Esophagus squamous epithelium (tissue), 5 donors: Measurements from ENCODE around the gene CPLX1. TPM values are rescaled to one million over a fixed set of nuclear protein-coding genes. Genes with fewer than 3 reads are reported as not detected.

ENCODE experiments used
- DNase-seq: peaks from one replicate; lab custom pipeline; 2025; lab: John Stamatoyannopoulos, UW
- H3K27ac ChIP-seq, 4 donors: fragments of 200-600 bp; sonication (generic); one replicate each; pipeline ENCODE4 v1.5.1; 2016 to 2019; ENCODE audit warnings: mild to moderate bottlenecking in 1 of 4
- H3K27me3 ChIP-seq, 4 donors: fragments of 200-600 bp; sonication (generic); 1 replicate in 3 of 4; 2 replicates in 1 of 4; pipeline versions ENCODE4 v1.5.1 to v1.6.0; 2017 to 2021; ENCODE audit warnings: antibody characterized with exemption in 1 of 4
- H3K36me3 ChIP-seq, 3 donors: fragments of 200-600 bp; sonication (generic); one replicate each; pipeline ENCODE4 v1.5.1; 2016 to 2019
- H3K4me1 ChIP-seq, 3 donors: fragments of 200-600 bp; sonication (generic); one replicate each; pipeline ENCODE4 v1.5.1; 2017 to 2019
- H3K4me3 ChIP-seq, 4 donors: fragments of 200-600 bp; sonication (generic); 1 replicate in 3 of 4; 2 replicates in 1 of 4; pipeline ENCODE4 v1.5.1; 2016 to 2019; ENCODE audit warnings: mild to moderate bottlenecking in 2 of 4, moderate library complexity in 1 of 4
- H3K9me3 ChIP-seq, 3 donors: fragments of 200-600 bp; sonication (generic); one replicate each; pipeline ENCODE4 v1.5.1; 2016 to 2019
- POLR2A ChIP-seq, 4 donors: fragments of 450-650 bp; IDR thresholded peaks; one replicate each; pipeline ENCODE4 v1.6.1; 2017; ENCODE audit warnings: antibody characterized with exemption in 4 of 4, mild to moderate bottlenecking in 4 of 4, moderate library complexity in 3 of 4
- WGBS, 2 donors: methylation state at CpG; one replicate each; pipeline ENCODE4 v1.1.5; 2018; 5-methylcytosine and 5-hydroxymethylcytosine counted together
- intact Hi-C: fragments of 100-400 bp; cut with DNase I; formaldehyde crosslinking; loops from one replicate; pipeline ENCODE4 v1.15.0; 2022
- total RNA-seq, 4 donors: library from RNA; depleted of rRNA; stranded (reverse); fragments of >200 nt; gene quantifications; one replicate each; pipeline ENCODE4 v1.1.0, GENCODE V29; 2016
- TF ChIP-seq, protein P1 (sequence below), 6 experiments: fragments of 450-650 bp in 4 of 6; fragments of 200-600 bp in 2 of 6; sonication (generic) in 2 of 6; IDR thresholded peaks; one replicate each; pipeline ENCODE4 v1.5.1; 2016 to 2019; ENCODE audit warnings: antibody characterized with exemption in 6 of 6, mild to moderate bottlenecking in 4 of 6, moderate library complexity in 4 of 6
- donor health status: DM: yes; HTN: yes; CAD: no.

The CPLX1 gene
- total RNA-seq, 4 donors from 2014 or later: 0.44 to 0.57 TPM; not detected in 2

GRCh38 chr4:791898-792625 lies 33.9 kb downstream of the CPLX1 start:
- WGBS, 2 donors: 4 to 50% methylated on average over 5 to 7 of the region's 50 CpGs
- peak overlapping the region in 3 of 4 donors; percentile 12 to 60 (median 39) for H3K4me3 ChIP-seq
- no peak for TF ChIP-seq POLR2A (IDR thresholded peaks at IDR 0.05)
- TF ChIP-seq, protein P1, sequence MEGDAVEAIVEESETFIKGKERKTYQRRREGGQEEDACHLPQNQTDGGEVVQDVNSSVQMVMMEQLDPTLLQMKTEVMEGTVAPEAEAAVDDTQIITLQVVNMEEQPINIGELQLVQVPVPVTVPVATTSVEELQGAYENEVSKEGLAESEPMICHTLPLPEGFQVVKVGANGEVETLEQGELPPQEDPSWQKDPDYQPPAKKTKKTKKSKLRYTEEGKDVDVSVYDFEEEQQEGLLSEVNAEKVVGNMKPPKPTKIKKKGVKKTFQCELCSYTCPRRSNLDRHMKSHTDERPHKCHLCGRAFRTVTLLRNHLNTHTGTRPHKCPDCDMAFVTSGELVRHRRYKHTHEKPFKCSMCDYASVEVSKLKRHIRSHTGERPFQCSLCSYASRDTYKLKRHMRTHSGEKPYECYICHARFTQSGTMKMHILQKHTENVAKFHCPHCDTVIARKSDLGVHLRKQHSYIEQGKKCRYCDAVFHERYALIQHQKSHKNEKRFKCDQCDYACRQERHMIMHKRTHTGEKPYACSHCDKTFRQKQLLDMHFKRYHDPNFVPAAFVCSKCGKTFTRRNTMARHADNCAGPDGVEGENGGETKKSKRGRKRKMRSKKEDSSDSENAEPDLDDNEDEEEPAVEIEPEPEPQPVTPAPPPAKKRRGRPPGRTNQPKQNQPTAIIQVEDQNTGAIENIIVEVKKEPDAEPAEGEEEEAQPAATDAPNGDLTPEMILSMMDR (IDR thresholded peaks at IDR 0.05): peak in 1 of 6 experiments; percentile 7
- H3K9me3 ChIP-seq: no peaks in the 10 kb centered on the region
- peaks cover 15 to 72% (median 30%) of the 10 kb centered on the region in 3 donors for H3K4me1 ChIP-seq
- H3K27me3 ChIP-seq: peaks cover 14 to 96% (median 29%) of the 10 kb centered on the region in 4 donors
- no peak overlapping the region for H3K27ac ChIP-seq
- no peaks in the 10 kb centered on the region for H3K36me3 ChIP-seq
- intact Hi-C loops: no loop called here
- DNase-seq: no peak

GRCh38 chr4:791252-791897 lies 34.6 kb downstream of the CPLX1 start:
- peaks cover 22 to 79% (median 34%) of the 10 kb centered on the region in 3 donors for H3K4me1 ChIP-seq
- DNase-seq: no peak

GRCh38 chr4:790466-790820 lies 35.5 kb downstream of the CPLX1 start:
- Histone ChIP-seq H3K4me1 (peaks cover 29 to 83% (median 39%) of the 10 kb centered on the region in 3 donors), H3K4me3 (no peak overlapping the region), H3K27me3 (peaks cover 14 to 96% (median 29%) of the 10 kb centered on the region in 4 donors), H3K27ac (no peak overlapping the region), H3K36me3 (no peaks in the 10 kb centered on the region), H3K9me3 (no peaks in the 10 kb centered on the region)
- TF ChIP-seq, protein P1 (IDR thresholded peaks at IDR 0.05): no peak
- TF ChIP-seq POLR2A (IDR thresholded peaks at IDR 0.05): no peak
- DNase-seq: no peak
- intact Hi-C loops: no loop called here
- 66 to 67% methylated on average over 5 to 6 of the region's 8 CpGs for WGBS, 2 donors

More at GRCh38 chr4:791252-791897, 34.6 kb downstream of the CPLX1 start:
- no peak for TF ChIP-seq POLR2A (IDR thresholded peaks at IDR 0.05)
- TF ChIP-seq, protein P1 (IDR thresholded peaks at IDR 0.05): no peak
- Histone ChIP-seq H3K27ac (no peak overlapping the region), H3K9me3 (no peaks in the 10 kb centered on the region), H3K36me3 (no peaks in the 10 kb centered on the region), H3K4me3 (no peak overlapping the region), H3K27me3 (peaks cover 14 to 96% (median 31%) of the 10 kb centered on the region in 4 donors)
- intact Hi-C loops: no loop called here
- WGBS, 2 donors: 90% methylated on average over 2 of the region's 29 CpGs; no CpG with 5 or more reads in 1 of the 2 donors

DNA sequence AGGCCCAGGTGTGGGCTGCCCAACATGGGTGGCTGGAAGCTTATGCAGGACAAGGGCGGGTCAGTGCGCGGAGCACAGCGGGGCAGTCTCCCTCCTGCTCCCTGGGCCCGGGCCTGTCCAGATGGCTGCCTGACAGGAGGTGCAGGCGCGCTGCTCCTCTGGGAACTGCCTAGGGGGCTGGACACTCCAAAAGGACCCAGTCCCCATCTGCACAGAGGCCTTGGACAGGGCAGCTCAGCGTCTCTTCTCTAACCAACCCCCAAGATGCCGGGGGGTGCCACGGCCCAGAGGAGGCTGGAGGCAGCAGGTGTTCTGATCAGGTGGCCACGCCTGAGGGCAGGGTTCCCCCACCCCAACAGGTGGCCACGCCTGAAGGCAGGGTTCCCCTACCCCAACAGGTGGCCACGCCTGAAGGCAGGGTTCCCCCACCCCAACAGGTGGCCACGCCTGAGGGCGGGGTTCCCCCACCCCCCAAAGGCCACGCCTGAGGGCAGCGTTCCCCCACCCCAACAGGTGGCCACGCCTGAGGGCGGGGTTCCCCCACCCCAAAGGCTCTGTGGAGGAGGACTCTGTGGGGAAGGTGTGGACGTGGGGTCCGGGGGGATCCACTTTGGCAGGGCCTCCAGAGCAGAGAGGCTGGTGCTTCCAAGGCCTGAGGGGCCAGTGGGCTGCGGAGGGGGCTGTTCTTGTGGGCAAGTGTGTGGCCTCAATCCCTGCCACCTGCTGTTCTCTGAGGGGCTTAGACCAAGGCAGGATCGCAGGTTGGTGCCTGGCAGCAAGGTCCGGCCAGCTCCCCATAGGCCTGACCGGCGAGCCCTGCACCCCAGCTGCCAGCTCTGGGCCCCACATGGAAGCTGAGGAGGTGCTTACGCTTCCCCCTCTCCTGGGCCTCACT lies 36.1 kb downstream of the CPLX1 start:
- no peak overlapping the region for H3K27ac ChIP-seq
- peaks cover 10 to 96% (median 25%) of the 10 kb centered on the region in 4 donors for H3K27me3 ChIP-seq
- H3K4me1 ChIP-seq: peaks cover 32 to 83% (median 38%) of the 10 kb centered on the region in 3 donors
- no peak overlapping the region for H3K4me3 ChIP-seq
- H3K9me3 ChIP-seq: no peaks in the 10 kb centered on the region
- intact Hi-C loops: no loop called here
- DNase-seq: no peak
- H3K36me3 ChIP-seq: no peaks in the 10 kb centered on the region
- WGBS, 2 donors: 80 to 100% methylated on average over 1 of the region's 27 CpGs
- TF ChIP-seq, protein P1 (IDR thresholded peaks at IDR 0.05): no peak
- TF ChIP-seq POLR2A (IDR thresholded peaks at IDR 0.05): no peak
